CD4-positive, alpha-beta T cell treated with Interleukin-2 at 100 ng/mL for 4 hours (primary cell): ENCODE measurements around the gene OTUD3.
A peak's percentile ranks its signal among the peaks of the same experiment; 100 is the strongest.
"Not testable (repeated sequence)": the region's sequence is repeated elsewhere in the genome, so short reads cannot be mapped to it uniquely, and the experiment has no call there.

Source experiments
- DNase-seq: peaks from one replicate; pipeline ENCODE4 v3.0.0-alpha.2; 2020; ENCODE audit warnings: low spot score

OTUD3 gene

GRCh38 chr1:19882111-19883071, at the start of gene OTUD3:
Gene OTUD3, plus strand, starts transcription at chr1:19882395. Its CDS starts 119 bp downstream, at chr1:19882514.
- DNase-seq = peak; percentile 99

GRCh38 chr1:19835578-19835977, 46.6 kb upstream of the OTUD3 start:
- DNase-seq = no peak

- no peak for DNase-seq
Measured at GRCh38 chr1:19837866-19838265, 44.3 kb upstream of the OTUD3 start.

GRCh38 chr1:19840228-19840627, 42.0 kb upstream of the OTUD3 start:
- DNase-seq = no peak

GRCh38 chr1:19844731-19845495, 37.3 kb upstream of the OTUD3 start:
- DNase-seq = no peak

- DNase-seq = no peak
Measured at GRCh38 chr1:19845555-19845954, 36.6 kb upstream of the OTUD3 start.

- no peak for DNase-seq
Measured at GRCh38 chr1:19846338-19846737, 35.9 kb upstream of the OTUD3 start.

- DNase-seq = not testable (repeated sequence)
Measured at GRCh38 chr1:19847334-19847733, 34.9 kb upstream of the OTUD3 start.

- DNase-seq = not testable (repeated sequence)
Measured at GRCh38 chr1:19849307-19849706, 32.9 kb upstream of the OTUD3 start.

GRCh38 chr1:19850214-19850613, 32.0 kb upstream of the OTUD3 start:
- no peak for DNase-seq

GRCh38 chr1:19852036-19852435, 30.2 kb upstream of the OTUD3 start:
- DNase-seq = no peak

- no peak for DNase-seq
Measured at GRCh38 chr1:19854866-19855265, 27.3 kb upstream of the OTUD3 start.

- no peak for DNase-seq
Measured at GRCh38 chr1:19858893-19859292, 23.3 kb upstream of the OTUD3 start.

- no peak for DNase-seq
Measured at GRCh38 chr1:19859876-19860275, 22.3 kb upstream of the OTUD3 start.

- no peak for DNase-seq
Measured at GRCh38 chr1:19860418-19860817, 21.8 kb upstream of the OTUD3 start.

GRCh38 chr1:19861034-19861433, 21.2 kb upstream of the OTUD3 start:
- no peak for DNase-seq

- no peak for DNase-seq
Measured at GRCh38 chr1:19861842-19862530, 20.2 kb upstream of the OTUD3 start.

GRCh38 chr1:19862944-19863343, 19.3 kb upstream of the OTUD3 start:
- no peak for DNase-seq

- no peak for DNase-seq
Measured at GRCh38 chr1:19864570-19865160, 17.5 kb upstream of the OTUD3 start.

- no peak for DNase-seq
Measured at GRCh38 chr1:19866029-19866428, 16.2 kb upstream of the OTUD3 start.

- DNase-seq = no peak
Measured at GRCh38 chr1:19866758-19867157, 15.4 kb upstream of the OTUD3 start.

GRCh38 chr1:19868575-19868974, 13.6 kb upstream of the OTUD3 start:
- DNase-seq = not testable (repeated sequence)
